HFFc6 (cell line): Measurements from ENCODE around the gene HS3ST3A1. TPM values are rescaled to one million over a fixed set of nuclear protein-coding genes. Genes with fewer than 3 reads are reported as not detected.

Experiments used
- DNase-seq: peaks from one replicate; pipeline ENCODE4 v3.0.0-alpha.2; 2018
- H3K27ac Mint-ChIP-seq: 2 replicates; pipeline ENCODE4 v1.8.0; 2020; ENCODE audit warnings: mild to moderate bottlenecking, mixed read lengths
- H3K27me3 Mint-ChIP-seq: 2 replicates; pipeline ENCODE4 v1.8.0; 2021; ENCODE audit warnings: mild to moderate bottlenecking, moderate library complexity, mixed read lengths; ENCODE audit not compliant: insufficient read depth
- H3K36me3 Mint-ChIP-seq: 2 replicates; pipeline ENCODE4 v1.8.0; 2021; ENCODE audit warnings: low read depth, mixed read lengths
- H3K4me1 Mint-ChIP-seq: 2 replicates; pipeline ENCODE4 v1.8.0; 2020; ENCODE audit warnings: low read depth, mixed read lengths
- H3K4me3 Mint-ChIP-seq: 2 replicates; pipeline ENCODE4 v1.8.0; 2020; ENCODE audit warnings: mild to moderate bottlenecking, moderate library complexity, mixed read lengths
- H3K9me3 Mint-ChIP-seq: 2 replicates; pipeline ENCODE4 v1.8.0; 2020; ENCODE audit warnings: mild to moderate bottlenecking, mixed read lengths
- total RNA-seq, 6 experiments: library from RNA; stranded (reverse); fragmentation: NEBNext Ultra II Directional; extraction: Animal tissue kit (Norgen Biotek cat#: 25700); gene quantifications; 2 replicates in 1 of 6; 3 replicates in 5 of 6; pipeline ENCODE4 v1.2.3, GENCODE V29; 2021
- TF ChIP-seq, protein P1 (sequence below): fragments of 200-600 bp; sonication (generic); IDR thresholded peaks from 2 replicates; pipeline ENCODE4 v1.5.0; 2021; ENCODE audit warnings: antibody characterized with exemption, mild to moderate bottlenecking

HS3ST3A1 gene
- total RNA-seq, 6 experiments from 2014 or later = 29.4 to 45.8 (median 36.5) TPM

GRCh38 chr17:13477180-13477611 lies 124.5 kb downstream of the HS3ST3A1 start:
- Mint-ChIP-seq H3K27me3 (peaks cover 2% of the 10 kb centered on the region; the same call in 1 of the 2 replicates), H3K36me3 (peaks cover 27% of the 10 kb centered on the region), H3K27ac (peak overlapping the region; percentile 66; the same call in 1 of the 2 replicates), H3K4me3 (no peak overlapping the region), H3K9me3 (peaks cover 24% of the 10 kb centered on the region), H3K4me1 (peaks cover 32% of the 10 kb centered on the region)
- TF ChIP-seq, protein P1, sequence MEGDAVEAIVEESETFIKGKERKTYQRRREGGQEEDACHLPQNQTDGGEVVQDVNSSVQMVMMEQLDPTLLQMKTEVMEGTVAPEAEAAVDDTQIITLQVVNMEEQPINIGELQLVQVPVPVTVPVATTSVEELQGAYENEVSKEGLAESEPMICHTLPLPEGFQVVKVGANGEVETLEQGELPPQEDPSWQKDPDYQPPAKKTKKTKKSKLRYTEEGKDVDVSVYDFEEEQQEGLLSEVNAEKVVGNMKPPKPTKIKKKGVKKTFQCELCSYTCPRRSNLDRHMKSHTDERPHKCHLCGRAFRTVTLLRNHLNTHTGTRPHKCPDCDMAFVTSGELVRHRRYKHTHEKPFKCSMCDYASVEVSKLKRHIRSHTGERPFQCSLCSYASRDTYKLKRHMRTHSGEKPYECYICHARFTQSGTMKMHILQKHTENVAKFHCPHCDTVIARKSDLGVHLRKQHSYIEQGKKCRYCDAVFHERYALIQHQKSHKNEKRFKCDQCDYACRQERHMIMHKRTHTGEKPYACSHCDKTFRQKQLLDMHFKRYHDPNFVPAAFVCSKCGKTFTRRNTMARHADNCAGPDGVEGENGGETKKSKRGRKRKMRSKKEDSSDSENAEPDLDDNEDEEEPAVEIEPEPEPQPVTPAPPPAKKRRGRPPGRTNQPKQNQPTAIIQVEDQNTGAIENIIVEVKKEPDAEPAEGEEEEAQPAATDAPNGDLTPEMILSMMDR = no peak
- DNase-seq = peak; percentile 69

- H3K27ac Mint-ChIP-seq = peak overlapping the region; percentile 66
- TF ChIP-seq, protein P1 = no peak
- H3K4me3 Mint-ChIP-seq = peak overlapping the region; percentile 33; the same call in 1 of the 2 replicates
- H3K36me3 Mint-ChIP-seq = peaks cover 25% of the 10 kb centered on the region
- peaks cover 22% of the 10 kb centered on the region for H3K9me3 Mint-ChIP-seq
- H3K27me3 Mint-ChIP-seq = peaks cover 2% of the 10 kb centered on the region; the same call in 1 of the 2 replicates
- peak; percentile 50 for DNase-seq
- peaks cover 32% of the 10 kb centered on the region for H3K4me1 Mint-ChIP-seq
Measured at GRCh38 chr17:13476720-13477119, 125.0 kb downstream of the HS3ST3A1 start.

DNA sequence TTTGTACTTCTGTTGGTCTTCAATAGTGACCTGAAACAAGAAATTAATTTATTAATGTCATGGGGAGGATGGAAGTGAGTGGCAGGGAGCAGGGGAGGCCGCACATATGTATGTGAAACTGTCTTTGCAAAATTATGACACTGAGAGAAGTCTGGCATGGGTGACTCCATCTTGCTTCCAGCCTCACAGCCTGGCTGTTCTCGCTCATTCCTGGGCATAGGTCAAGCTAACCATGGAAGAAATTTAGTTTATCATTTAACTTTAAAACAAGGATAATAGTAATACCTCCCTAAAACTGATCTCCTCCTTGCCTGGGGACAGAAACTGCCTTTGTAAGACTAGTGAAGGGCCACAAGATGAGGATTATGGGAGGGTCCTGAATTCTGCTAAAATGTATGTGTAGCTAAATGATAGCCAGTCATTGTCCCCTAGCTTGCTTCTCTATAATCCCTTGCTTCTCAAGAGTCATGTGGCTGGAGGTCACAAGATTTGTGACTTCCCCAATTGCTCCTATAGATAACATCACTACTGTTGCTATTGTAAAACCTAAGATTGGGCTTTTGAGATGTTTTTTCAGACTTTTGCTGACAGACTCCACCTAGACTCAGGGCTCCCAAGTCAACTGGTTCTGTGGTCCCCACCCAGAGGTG lies 126.0 kb downstream of the HS3ST3A1 start:
- TF ChIP-seq, protein P1 = no peak
- H3K27ac Mint-ChIP-seq = no peak overlapping the region
- H3K36me3 Mint-ChIP-seq = peaks cover 17% of the 10 kb centered on the region
- H3K4me3 Mint-ChIP-seq = no peak overlapping the region
- no peak for DNase-seq
- H3K27me3 Mint-ChIP-seq = peaks cover 5% of the 10 kb centered on the region
- peaks cover 12% of the 10 kb centered on the region for H3K9me3 Mint-ChIP-seq
- H3K4me1 Mint-ChIP-seq = peaks cover 32% of the 10 kb centered on the region

DNA sequence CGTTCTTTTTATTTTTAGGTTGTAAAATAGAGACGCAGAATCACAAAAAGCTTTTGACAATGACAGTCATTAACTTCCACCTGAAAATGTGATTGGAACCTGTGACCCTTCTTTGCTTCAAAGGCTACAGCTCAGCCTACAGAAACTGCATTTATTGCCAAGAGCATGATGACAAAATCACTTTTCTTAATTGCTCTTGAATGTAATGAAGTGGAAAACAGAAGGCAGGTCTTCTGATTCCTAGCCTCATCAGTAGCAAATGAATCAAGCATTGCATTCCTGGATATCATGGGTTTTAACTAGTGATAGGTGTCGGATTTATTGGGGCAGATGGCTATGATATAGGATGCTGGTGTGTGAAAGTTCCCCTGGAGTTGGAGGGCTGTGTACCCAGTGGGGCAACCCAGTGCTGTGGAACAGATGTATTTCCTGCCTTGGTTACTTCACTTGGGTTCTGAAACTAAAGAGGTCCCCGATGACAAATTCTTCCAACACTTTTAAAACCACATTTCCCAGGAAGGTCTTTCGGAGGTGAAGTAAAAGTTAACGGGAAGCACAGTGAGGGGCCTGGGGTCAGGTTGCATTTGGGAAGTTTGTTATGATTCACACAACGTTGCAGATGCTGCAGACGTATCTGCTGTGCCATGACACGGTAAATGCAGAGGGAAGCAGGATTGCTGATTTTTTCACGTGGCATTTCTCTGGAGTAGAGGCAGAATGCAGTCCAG lies 127.5 kb downstream of the HS3ST3A1 start:
- DNase-seq = no peak
- Mint-ChIP-seq H3K9me3 (no peaks in the 10 kb centered on the region), H3K4me1 (peaks cover 32% of the 10 kb centered on the region), H3K27ac (no peak overlapping the region), H3K4me3 (no peak overlapping the region), H3K27me3 (peaks cover 3% of the 10 kb centered on the region; the same call in 1 of the 2 replicates), H3K36me3 (peaks cover 6% of the 10 kb centered on the region; the same call in 1 of the 2 replicates)
- TF ChIP-seq, protein P1 = no peak

DNA sequence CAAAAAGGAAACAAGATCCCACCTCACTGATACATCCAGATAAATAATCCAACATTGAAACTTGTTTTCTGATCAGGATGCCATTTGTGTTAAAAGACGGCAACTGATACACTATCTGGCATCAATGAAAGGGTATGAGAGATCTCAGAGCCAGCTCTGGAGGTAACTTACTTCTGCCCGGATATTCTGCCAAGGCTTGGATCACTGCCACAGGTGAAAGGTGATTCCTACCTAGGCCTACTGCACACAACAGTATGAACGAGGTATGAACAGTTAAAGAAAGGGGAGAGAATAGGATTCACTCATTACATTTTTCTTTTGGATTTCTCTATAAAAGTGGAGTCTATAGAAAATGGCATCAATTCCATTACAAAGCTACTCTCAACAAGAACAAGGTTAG lies 136.1 kb downstream of the HS3ST3A1 start:
- Mint-ChIP-seq H3K4me3 (no peak overlapping the region), H3K27ac (no peak overlapping the region), H3K36me3 (no peaks in the 10 kb centered on the region), H3K27me3 (no peaks in the 10 kb centered on the region), H3K4me1 (peaks cover 24% of the 10 kb centered on the region), H3K9me3 (no peaks in the 10 kb centered on the region)
- DNase-seq = no peak
- TF ChIP-seq, protein P1 = no peak
